Bone marrow (tissue), 2 donors: Measurements from ENCODE around the gene RBPJL.
A peak's percentile ranks its signal among the peaks of the same experiment; 100 is the strongest.

ENCODE experiments used
- DNase-seq, 2 donors: peaks; one replicate each; lab custom pipeline; 2025; lab: John Stamatoyannopoulos, UW

RBPJL gene

GRCh38 chr20:45361793-45362192 is 55.2 kb downstream of the RBPJL start:
- no peak for DNase-seq

GRCh38 chr20:45362804-45363610 is 56.4 kb downstream of the RBPJL start, which contains the start of gene SYS1:
Gene SYS1 (plus strand): TSS chr20:45363156. CDS start chr20:45363532, 376 bp downstream.
- peak; percentile 99 to 100 for DNase-seq

GRCh38 chr20:45363611-45364492 is 57.2 kb downstream of the RBPJL start:
- no peak for DNase-seq

- DNase-seq: no peak
Observed at GRCh38 chr20:45365444-45365970, 58.9 kb downstream of the RBPJL start.

- no peak for DNase-seq
Observed at GRCh38 chr20:45366192-45366591, 59.6 kb downstream of the RBPJL start.

GRCh38 chr20:45366631-45367030 is 60.0 kb downstream of the RBPJL start:
- DNase-seq: no peak

- DNase-seq: no peak
Observed at GRCh38 chr20:45367126-45367525, 60.5 kb downstream of the RBPJL start.
